ENCODE data around the gene CCDC9.

CCDC9 gene

GRCh38 chr19:47228168-47228936 lies 28.0 kb upstream of the CCDC9 start:
- H3K4me3 ChIP-seq (ENCODE audit: low read depth, low read length) = peak overlapping the region; percentile 86
- in situ Hi-C loops (cut with HindIII; ENCODE audit: low pct_ligation_motif_present, low sequenced_read_pairs) = no loop called here
- no peaks in the 10 kb centered on the region for H3K27me3 ChIP-seq (replicated peaks)
- H3K36me3 ChIP-seq (replicated peaks) = peaks cover 8% of the 10 kb centered on the region
- TF ChIP-seq CTCF (IDR thresholded peaks at IDR 0.05; ENCODE audit: low read depth, low read length, missing control alignments) = no peak
- no peak for DNase-seq
- peak overlapping the region; percentile 92 for H3K27ac ChIP-seq

GRCh38 chr19:47228937-47229675 lies 27.2 kb upstream of the CCDC9 start:
- no peaks in the 10 kb centered on the region for H3K27me3 ChIP-seq (replicated peaks)
- in situ Hi-C loops (cut with HindIII; ENCODE audit: low pct_ligation_motif_present, low sequenced_read_pairs) = no loop called here
- peak overlapping the region; percentile 92 for H3K27ac ChIP-seq
- TF ChIP-seq CTCF (IDR thresholded peaks at IDR 0.05; ENCODE audit: low read depth, low read length, missing control alignments) = no peak
- H3K4me3 ChIP-seq (ENCODE audit: low read depth, low read length) = peak overlapping the region; percentile 86
- H3K36me3 ChIP-seq (replicated peaks) = peaks cover 4% of the 10 kb centered on the region
- peak; percentile 36 for DNase-seq

- H3K4me3 ChIP-seq (ENCODE audit: low read depth, low read length) = peak overlapping the region; percentile 86
- H3K27ac ChIP-seq = no peak overlapping the region
- no peaks in the 10 kb centered on the region for H3K27me3 ChIP-seq (replicated peaks)
- H3K36me3 ChIP-seq (replicated peaks) = peaks cover 4% of the 10 kb centered on the region
- TF ChIP-seq CTCF (IDR thresholded peaks at IDR 0.05; ENCODE audit: low read depth, low read length, missing control alignments) = no peak
- DNase-seq = no peak
- in situ Hi-C loops (cut with HindIII; ENCODE audit: low pct_ligation_motif_present, low sequenced_read_pairs) = no loop called here
These were observed 26.7 kb upstream of the CCDC9 start for GRCh38 chr19:47229676-47230053.

- no peaks in the 10 kb centered on the region for H3K27me3 ChIP-seq (replicated peaks)
- peaks cover 2% of the 10 kb centered on the region for H3K36me3 ChIP-seq (replicated peaks)
- peak overlapping the region; percentile 63 for H3K27ac ChIP-seq
- no peak for DNase-seq
- in situ Hi-C loops (cut with HindIII; ENCODE audit: low pct_ligation_motif_present, low sequenced_read_pairs) = no loop called here
- H3K4me3 ChIP-seq (ENCODE audit: low read depth, low read length) = peak overlapping the region; percentile 86
- peak; percentile 67 for TF ChIP-seq CTCF (IDR thresholded peaks at IDR 0.05; ENCODE audit: low read depth, low read length, missing control alignments)
These were observed 26.0 kb upstream of the CCDC9 start for GRCh38 chr19:47230054-47230920.

GRCh38 chr19:47230921-47231214 lies 25.5 kb upstream of the CCDC9 start, which contains the start of gene BBC3:
BBC3 (minus strand) TSS chr19:47231199; CDS start chr19:47228431, 2,768 bp downstream.
- peak within 1 kb of the TSS; percentile 86 for H3K4me3 ChIP-seq (ENCODE audit: low read depth, low read length)
- peak within 1 kb of the TSS; percentile 67 for H3K27ac ChIP-seq
- no peaks in the 10 kb centered on the region for H3K27me3 ChIP-seq (replicated peaks)
- in situ Hi-C loops (cut with HindIII; ENCODE audit: low pct_ligation_motif_present, low sequenced_read_pairs) = no loop called here
- no peaks in the 10 kb centered on the region for H3K36me3 ChIP-seq (replicated peaks)
- no peak for DNase-seq
- no peak for TF ChIP-seq CTCF (IDR thresholded peaks at IDR 0.05; ENCODE audit: low read depth, low read length, missing control alignments)
